Measurements from ENCODE around the gene ZBTB20.

DNA sequence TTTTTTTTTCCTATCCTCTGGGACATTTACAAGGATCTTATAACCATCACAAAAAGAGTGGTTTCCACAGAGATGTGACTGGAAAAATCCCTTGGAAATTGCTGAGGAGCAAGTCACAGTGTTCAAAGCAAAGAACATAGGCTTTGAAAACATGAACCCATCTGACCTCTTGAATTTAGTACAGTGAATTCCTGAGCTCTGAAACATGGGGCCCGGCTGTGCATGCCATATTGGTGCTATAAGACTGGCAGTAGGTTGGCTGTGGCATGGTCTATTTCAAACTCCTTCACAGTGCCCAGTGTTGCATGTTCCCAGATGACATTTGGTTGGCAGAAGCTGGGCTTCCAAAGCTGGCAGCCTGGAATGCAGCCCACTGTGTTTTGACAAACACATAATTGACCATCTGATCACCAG lies 651.1 kb downstream of the ZBTB20 start:
- TF ChIP-seq, protein P1, sequence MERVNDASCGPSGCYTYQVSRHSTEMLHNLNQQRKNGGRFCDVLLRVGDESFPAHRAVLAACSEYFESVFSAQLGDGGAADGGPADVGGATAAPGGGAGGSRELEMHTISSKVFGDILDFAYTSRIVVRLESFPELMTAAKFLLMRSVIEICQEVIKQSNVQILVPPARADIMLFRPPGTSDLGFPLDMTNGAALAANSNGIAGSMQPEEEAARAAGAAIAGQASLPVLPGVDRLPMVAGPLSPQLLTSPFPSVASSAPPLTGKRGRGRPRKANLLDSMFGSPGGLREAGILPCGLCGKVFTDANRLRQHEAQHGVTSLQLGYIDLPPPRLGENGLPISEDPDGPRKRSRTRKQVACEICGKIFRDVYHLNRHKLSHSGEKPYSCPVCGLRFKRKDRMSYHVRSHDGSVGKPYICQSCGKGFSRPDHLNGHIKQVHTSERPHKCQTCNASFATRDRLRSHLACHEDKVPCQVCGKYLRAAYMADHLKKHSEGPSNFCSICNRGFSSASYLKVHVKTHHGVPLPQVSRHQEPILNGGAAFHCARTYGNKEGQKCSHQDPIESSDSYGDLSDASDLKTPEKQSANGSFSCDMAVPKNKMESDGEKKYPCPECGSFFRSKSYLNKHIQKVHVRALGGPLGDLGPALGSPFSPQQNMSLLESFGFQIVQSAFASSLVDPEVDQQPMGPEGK (CRISPR knock-in tag; IDR thresholded peaks at IDR 0.05; ENCODE audit: borderline replicate concordance) = no peak
- TF ChIP-seq ZNF70 (CRISPR knock-in tag; IDR thresholded peaks at IDR 0.05) (no peak), ZNF565 (CRISPR knock-in tag; conservative IDR thresholded peaks at IDR 0.05; ENCODE audit: low read depth) (no peak), ARNTL (CRISPR knock-in tag; IDR thresholded peaks at IDR 0.05; ENCODE audit: borderline replicate concordance, low read depth) (no peak), BACH2 (CRISPR knock-in tag; IDR thresholded peaks at IDR 0.05; ENCODE audit: borderline replicate concordance) (no peak), OSR1 (CRISPR knock-in tag; IDR thresholded peaks at IDR 0.05) (no peak), ZFP30 (CRISPR knock-in tag; IDR thresholded peaks at IDR 0.05) (no peak), RARB (CRISPR knock-in tag; IDR thresholded peaks at IDR 0.05) (no peak)
- TF ChIP-seq, protein P2, sequence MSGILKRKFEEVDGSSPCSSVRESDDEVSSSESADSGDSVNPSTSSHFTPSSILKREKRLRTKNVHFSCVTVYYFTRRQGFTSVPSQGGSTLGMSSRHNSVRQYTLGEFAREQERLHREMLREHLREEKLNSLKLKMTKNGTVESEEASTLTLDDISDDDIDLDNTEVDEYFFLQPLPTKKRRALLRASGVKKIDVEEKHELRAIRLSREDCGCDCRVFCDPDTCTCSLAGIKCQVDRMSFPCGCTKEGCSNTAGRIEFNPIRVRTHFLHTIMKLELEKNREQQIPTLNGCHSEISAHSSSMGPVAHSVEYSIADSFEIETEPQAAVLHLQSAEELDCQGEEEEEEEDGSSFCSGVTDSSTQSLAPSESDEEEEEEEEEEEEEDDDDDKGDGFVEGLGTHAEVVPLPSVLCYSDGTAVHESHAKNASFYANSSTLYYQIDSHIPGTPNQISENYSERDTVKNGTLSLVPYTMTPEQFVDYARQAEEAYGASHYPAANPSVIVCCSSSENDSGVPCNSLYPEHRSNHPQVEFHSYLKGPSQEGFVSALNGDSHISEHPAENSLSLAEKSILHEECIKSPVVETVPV (CRISPR knock-in tag; IDR thresholded peaks at IDR 0.05) = no peak
- TF ChIP-seq, protein P3, sequence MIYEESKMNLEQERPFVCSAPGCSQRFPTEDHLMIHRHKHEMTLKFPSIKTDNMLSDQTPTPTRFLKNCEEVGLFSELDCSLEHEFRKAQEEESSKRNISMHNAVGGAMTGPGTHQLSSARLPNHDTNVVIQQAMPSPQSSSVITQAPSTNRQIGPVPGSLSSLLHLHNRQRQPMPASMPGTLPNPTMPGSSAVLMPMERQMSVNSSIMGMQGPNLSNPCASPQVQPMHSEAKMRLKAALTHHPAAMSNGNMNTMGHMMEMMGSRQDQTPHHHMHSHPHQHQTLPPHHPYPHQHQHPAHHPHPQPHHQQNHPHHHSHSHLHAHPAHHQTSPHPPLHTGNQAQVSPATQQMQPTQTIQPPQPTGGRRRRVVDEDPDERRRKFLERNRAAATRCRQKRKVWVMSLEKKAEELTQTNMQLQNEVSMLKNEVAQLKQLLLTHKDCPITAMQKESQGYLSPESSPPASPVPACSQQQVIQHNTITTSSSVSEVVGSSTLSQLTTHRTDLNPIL (CRISPR knock-in tag; IDR thresholded peaks at IDR 0.05; ENCODE audit: low read depth) = no peak

Measured in SK-N-SH treated with all-trans-retinoic acid at 6 μM for 48 hours (cell line).